Hepatocyte (in vitro differentiated cells): ENCODE data around the gene APOBEC2. TPM values are rescaled to one million over a fixed set of nuclear protein-coding genes. Genes with fewer than 3 reads are reported as not detected.

Experiments
- DNase-seq: peaks from one replicate; pipeline ENCODE4 v3.0.0-alpha.2; 2016; ENCODE audit warnings: low spot score
- H2AFZ ChIP-seq: fragments of 200-600 bp; sonication (generic); 2 replicates; pipeline ENCODE4 v1.6.0; 2016; ENCODE audit warnings: antibody characterized with exemption, mild to moderate bottlenecking
- H3K27ac ChIP-seq: fragments of 200-600 bp; sonication (generic); 2 replicates; pipeline ENCODE4 v1.5.1; 2016; ENCODE audit warnings: mild to moderate bottlenecking
- H3K27me3 ChIP-seq: fragments of 200-600 bp; sonication (generic); 2 replicates; pipeline ENCODE4 v1.6.1; 2016
- H3K36me3 ChIP-seq: fragments of 200-600 bp; sonication (generic); replicated peaks from 2 replicates; pipeline ENCODE4 v1.5.1; 2016; ENCODE audit warnings: low read depth; ENCODE audit not compliant: insufficient read depth
- H3K4me1 ChIP-seq: fragments of 200-600 bp; sonication (generic); 2 replicates; pipeline ENCODE4 v1.5.1; 2016; ENCODE audit warnings: mild to moderate bottlenecking, moderate library complexity; ENCODE audit not compliant: insufficient read depth
- H3K4me2 ChIP-seq: fragments of 200-600 bp; sonication (generic); 2 replicates; pipeline ENCODE4 v1.6.0; 2016
- H3K4me3 ChIP-seq: fragments of 200-600 bp; sonication (generic); 2 replicates; pipeline ENCODE4 v1.5.1; 2016; ENCODE audit warnings: mild to moderate bottlenecking
- H3K79me2 ChIP-seq: fragments of 200-600 bp; sonication (generic); 2 replicates; pipeline ENCODE4 v1.6.0; 2017; ENCODE audit warnings: mild to moderate bottlenecking
- H3K9me2 ChIP-seq: fragments of 200-600 bp; sonication (generic); replicated peaks from 2 replicates; pipeline ENCODE4 v1.6.0; 2017; ENCODE audit warnings: mild to moderate bottlenecking; ENCODE audit not compliant: insufficient read depth
- H3K9me3 ChIP-seq: fragments of 200-600 bp; sonication (generic); 2 replicates; pipeline ENCODE4 v1.5.1; 2016; ENCODE audit warnings: low read depth, mild to moderate bottlenecking
- H4K20me1 ChIP-seq: fragments of 200-600 bp; sonication (generic); 2 replicates; pipeline ENCODE4 v1.6.0; 2016; ENCODE audit warnings: mild to moderate bottlenecking; ENCODE audit not compliant: insufficient read depth, poor library complexity, severe bottlenecking
- CTCF ChIP-seq: fragments of 200-600 bp; sonication (generic); IDR thresholded peaks from 2 replicates; pipeline ENCODE4 v1.5.1; 2016; ENCODE audit warnings: antibody characterized with exemption, mild to moderate bottlenecking; ENCODE audit not compliant: poor library complexity
- EZH2 ChIP-seq: fragments of 200-600 bp; sonication (generic); IDR thresholded peaks from 2 replicates; pipeline ENCODE4 v1.6.1; 2016; ENCODE audit warnings: antibody characterized with exemption, mild to moderate bottlenecking, borderline replicate concordance
- EZH2phosphoT487 ChIP-seq: fragments of 200-600 bp; sonication (generic); IDR thresholded peaks from one replicate; pipeline ENCODE4 v1.6.1; 2018; ENCODE audit warnings: antibody characterized with exemption, mild to moderate bottlenecking, low read depth, moderate library complexity; ENCODE audit not compliant: unreplicated experiment, severe bottlenecking
- WGBS: methylation state at CpG from one replicate; pipeline ENCODE4 v1.1.6; 2016; ENCODE audit warnings: low lambda C conversion rate; ENCODE audit errors: missing lambda C conversion rate; 5-methylcytosine and 5-hydroxymethylcytosine counted together
- polyA plus RNA-seq: library from polyadenylated mRNA; unstranded; fragments of >200 nt; fragmentation: Nextera tagmentation; extraction: Ambion mirVana; gene quantifications from 2 replicates; pipeline ENCODE4 v1.2.1, GENCODE V29; 2016
- total RNA-seq: library from RNA; depleted of rRNA; stranded (reverse); fragments of >200 nt; gene quantifications from 2 replicates; pipeline ENCODE4 v1.2.3, GENCODE V29; 2014

The APOBEC2 gene
- total and polyA plus RNA-seq, 2 experiments from 2014 or later: 2.8 to 2.9 TPM

GRCh38 chr6:41017663-41018062 lies 35.3 kb upstream of the APOBEC2 start:
- no peak overlapping the region for H3K4me3 ChIP-seq
- no peak overlapping the region for H3K27ac ChIP-seq
- TF ChIP-seq EZH2phosphoT487: no peak
- H4K20me1 ChIP-seq: no peaks in the 10 kb centered on the region
- H3K9me2 ChIP-seq: no peaks in the 10 kb centered on the region
- H3K9me3 ChIP-seq: no peaks in the 10 kb centered on the region
- H3K36me3 ChIP-seq: no peaks in the 10 kb centered on the region
- no peak overlapping the region for H3K4me2 ChIP-seq
- H3K27me3 ChIP-seq: no peaks in the 10 kb centered on the region
- 100% methylated on average over 1 of the region's 1 CpG for WGBS
- H2AFZ ChIP-seq: no peak overlapping the region
- peaks cover 7% of the 10 kb centered on the region for H3K4me1 ChIP-seq
- H3K79me2 ChIP-seq: no peaks in the 10 kb centered on the region
- DNase-seq: no peak

GRCh38 chr6:41021832-41022231 lies 31.2 kb upstream of the APOBEC2 start:
- Histone ChIP-seq H3K4me2 (no peak overlapping the region), H3K79me2 (no peaks in the 10 kb centered on the region), H3K4me3 (no peak overlapping the region), H2AFZ (no peak overlapping the region), H3K27me3 (no peaks in the 10 kb centered on the region), H3K27ac (peak overlapping the region; percentile 61), H3K9me3 (no peaks in the 10 kb centered on the region), H4K20me1 (no peaks in the 10 kb centered on the region), H3K36me3 (no peaks in the 10 kb centered on the region), H3K4me1 (peaks cover 7% of the 10 kb centered on the region), H3K9me2 (no peaks in the 10 kb centered on the region)
- 90% methylated on average over 3 of the region's 3 CpGs for WGBS
- peak; percentile 51 for DNase-seq
- TF ChIP-seq EZH2 (no peak), CTCF (peak; percentile 39)

GRCh38 chr6:41022294-41022693 lies 30.7 kb upstream of the APOBEC2 start:
- TF ChIP-seq EZH2phosphoT487 (no peak), CTCF (no peak), EZH2 (no peak)
- Histone ChIP-seq H3K27me3 (no peaks in the 10 kb centered on the region), H3K4me3 (no peak overlapping the region), H3K36me3 (no peaks in the 10 kb centered on the region), H3K9me2 (no peaks in the 10 kb centered on the region), H3K4me1 (peaks cover 7% of the 10 kb centered on the region), H3K4me2 (no peak overlapping the region), H3K27ac (peak overlapping the region; percentile 61), H3K9me3 (no peaks in the 10 kb centered on the region), H4K20me1 (no peaks in the 10 kb centered on the region), H2AFZ (no peak overlapping the region), H3K79me2 (no peaks in the 10 kb centered on the region)
- peak; percentile 42 for DNase-seq

DNA sequence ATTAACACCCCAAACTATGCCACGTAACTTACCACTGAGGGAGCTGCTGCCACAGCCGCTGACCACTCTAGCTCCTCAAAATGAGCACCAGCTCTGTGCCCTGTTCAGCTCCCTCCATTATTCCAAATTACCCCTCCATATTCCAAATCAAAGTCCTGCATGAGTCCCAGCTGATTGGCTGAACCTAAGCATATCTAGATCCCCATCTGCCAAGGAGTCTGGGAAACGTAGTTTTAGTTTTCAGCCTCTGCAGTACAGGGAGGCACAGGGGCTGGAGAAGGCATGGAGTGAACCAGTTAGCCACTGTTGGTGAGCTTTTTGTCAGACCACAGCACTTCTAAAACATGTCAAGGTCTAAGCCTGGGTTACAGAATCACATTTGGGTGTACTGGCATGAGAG lies 29.9 kb upstream of the APOBEC2 start:
- 92% methylated on average over 3 of the region's 3 CpGs for WGBS
- Histone ChIP-seq H3K4me3 (no peak overlapping the region), H3K79me2 (no peaks in the 10 kb centered on the region), H2AFZ (no peak overlapping the region), H3K4me2 (no peak overlapping the region), H3K27ac (peak overlapping the region; percentile 43), H4K20me1 (no peaks in the 10 kb centered on the region), H3K27me3 (no peaks in the 10 kb centered on the region), H3K4me1 (peaks cover 7% of the 10 kb centered on the region), H3K9me2 (no peaks in the 10 kb centered on the region), H3K36me3 (no peaks in the 10 kb centered on the region), H3K9me3 (no peaks in the 10 kb centered on the region)
- TF ChIP-seq EZH2: no peak
- TF ChIP-seq CTCF: no peak
- TF ChIP-seq EZH2phosphoT487: no peak
- no peak for DNase-seq
